ENCODE measurements around the gene CMSS1. TPM values are rescaled to one million over a fixed set of nuclear protein-coding genes. Genes with fewer than 3 reads are reported as not detected.

The CMSS1 gene
- total RNA-seq, 1 experiment from 2014 or later, result 86.3 TPM

DNA sequence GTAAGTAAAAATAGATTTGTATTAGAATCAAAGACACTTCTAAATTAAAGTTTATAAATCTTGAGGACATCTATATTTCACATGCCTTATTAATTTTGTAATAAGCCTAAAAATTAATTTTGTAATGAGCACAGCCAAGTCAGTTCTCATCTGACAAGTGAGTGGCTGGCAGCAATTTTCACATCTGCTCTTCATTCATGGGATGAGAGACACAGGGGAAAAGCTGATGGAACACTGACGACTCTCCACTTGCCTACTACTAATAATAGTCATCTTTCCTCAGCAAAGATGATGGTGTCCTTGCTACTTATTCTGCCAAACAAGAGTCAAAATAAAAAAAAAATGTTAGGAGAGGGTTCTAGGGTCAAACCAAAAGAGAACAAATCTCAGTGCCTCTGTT lies 14.4 kb upstream of the CMSS1 start:
- CTCF ChIA-PET, result interaction anchor here (1.1 kb wide), 1 partner anchor 20 kb away, joined by 3 read pairs; no protein-coding TSS in a partner anchor
- Histone ChIP-seq H3K27ac (ENCODE audit: low read length) (no peak overlapping the region), H3K4me1 (ENCODE audit: control insufficient read depth, insufficient read depth, low read length) (no peaks in the 10 kb centered on the region), H3K9me3 (ENCODE audit: control insufficient read depth, insufficient read depth, low read depth, low read length) (peaks cover 6% of the 10 kb centered on the region; the same call in 1 of the 2 replicates), H3K4me3 (ENCODE audit: low read depth in 2 of 2, low read length in 2 of 2) (no peak overlapping the region), H3K27me3 (ENCODE audit: control insufficient read depth, insufficient read depth, low read length) (no peaks in the 10 kb centered on the region), H3K36me3 (ENCODE audit: control insufficient read depth, insufficient read depth, low read length) (no peaks in the 10 kb centered on the region)
- intact Hi-C loops (cut with micrococcal nuclease; ENCODE audit: unreplicated experiment) (no loop called here), in situ Hi-C loops (cut with HindIII; ENCODE audit: low pct_unique_long_range_greater_than_20kb, low sequenced_read_pairs) (no loop called here)
- BruUV-seq (replicated peaks), result no TSS peak
- TF ChIP-seq POLR2AphosphoS5 (IDR thresholded peaks at IDR 0.05; ENCODE audit: low read depth, low read length), result no peak
- TF ChIP-seq, protein P1, sequence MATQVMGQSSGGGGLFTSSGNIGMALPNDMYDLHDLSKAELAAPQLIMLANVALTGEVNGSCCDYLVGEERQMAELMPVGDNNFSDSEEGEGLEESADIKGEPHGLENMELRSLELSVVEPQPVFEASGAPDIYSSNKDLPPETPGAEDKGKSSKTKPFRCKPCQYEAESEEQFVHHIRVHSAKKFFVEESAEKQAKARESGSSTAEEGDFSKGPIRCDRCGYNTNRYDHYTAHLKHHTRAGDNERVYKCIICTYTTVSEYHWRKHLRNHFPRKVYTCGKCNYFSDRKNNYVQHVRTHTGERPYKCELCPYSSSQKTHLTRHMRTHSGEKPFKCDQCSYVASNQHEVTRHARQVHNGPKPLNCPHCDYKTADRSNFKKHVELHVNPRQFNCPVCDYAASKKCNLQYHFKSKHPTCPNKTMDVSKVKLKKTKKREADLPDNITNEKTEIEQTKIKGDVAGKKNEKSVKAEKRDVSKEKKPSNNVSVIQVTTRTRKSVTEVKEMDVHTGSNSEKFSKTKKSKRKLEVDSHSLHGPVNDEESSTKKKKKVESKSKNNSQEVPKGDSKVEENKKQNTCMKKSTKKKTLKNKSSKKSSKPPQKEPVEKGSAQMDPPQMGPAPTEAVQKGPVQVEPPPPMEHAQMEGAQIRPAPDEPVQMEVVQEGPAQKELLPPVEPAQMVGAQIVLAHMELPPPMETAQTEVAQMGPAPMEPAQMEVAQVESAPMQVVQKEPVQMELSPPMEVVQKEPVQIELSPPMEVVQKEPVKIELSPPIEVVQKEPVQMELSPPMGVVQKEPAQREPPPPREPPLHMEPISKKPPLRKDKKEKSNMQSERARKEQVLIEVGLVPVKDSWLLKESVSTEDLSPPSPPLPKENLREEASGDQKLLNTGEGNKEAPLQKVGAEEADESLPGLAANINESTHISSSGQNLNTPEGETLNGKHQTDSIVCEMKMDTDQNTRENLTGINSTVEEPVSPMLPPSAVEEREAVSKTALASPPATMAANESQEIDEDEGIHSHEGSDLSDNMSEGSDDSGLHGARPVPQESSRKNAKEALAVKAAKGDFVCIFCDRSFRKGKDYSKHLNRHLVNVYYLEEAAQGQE (IDR thresholded peaks at IDR 0.05; ENCODE audit: insufficient read depth in 1 of 2, low read depth in 2 of 2, low read length in 1 of 2), result no peak
- TF ChIP-seq SIN3A (IDR thresholded peaks at IDR 0.05; ENCODE audit: borderline replicate concordance, insufficient read depth, low read depth, low read length), result no peak
- no peak for TF ChIP-seq TCF7L2 (IDR thresholded peaks at IDR 0.05; ENCODE audit: low read depth, low read length)
- TF ChIP-seq, protein P2, sequence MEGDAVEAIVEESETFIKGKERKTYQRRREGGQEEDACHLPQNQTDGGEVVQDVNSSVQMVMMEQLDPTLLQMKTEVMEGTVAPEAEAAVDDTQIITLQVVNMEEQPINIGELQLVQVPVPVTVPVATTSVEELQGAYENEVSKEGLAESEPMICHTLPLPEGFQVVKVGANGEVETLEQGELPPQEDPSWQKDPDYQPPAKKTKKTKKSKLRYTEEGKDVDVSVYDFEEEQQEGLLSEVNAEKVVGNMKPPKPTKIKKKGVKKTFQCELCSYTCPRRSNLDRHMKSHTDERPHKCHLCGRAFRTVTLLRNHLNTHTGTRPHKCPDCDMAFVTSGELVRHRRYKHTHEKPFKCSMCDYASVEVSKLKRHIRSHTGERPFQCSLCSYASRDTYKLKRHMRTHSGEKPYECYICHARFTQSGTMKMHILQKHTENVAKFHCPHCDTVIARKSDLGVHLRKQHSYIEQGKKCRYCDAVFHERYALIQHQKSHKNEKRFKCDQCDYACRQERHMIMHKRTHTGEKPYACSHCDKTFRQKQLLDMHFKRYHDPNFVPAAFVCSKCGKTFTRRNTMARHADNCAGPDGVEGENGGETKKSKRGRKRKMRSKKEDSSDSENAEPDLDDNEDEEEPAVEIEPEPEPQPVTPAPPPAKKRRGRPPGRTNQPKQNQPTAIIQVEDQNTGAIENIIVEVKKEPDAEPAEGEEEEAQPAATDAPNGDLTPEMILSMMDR (IDR thresholded peaks at IDR 0.05), result no peak
- ATAC-seq (no peak), DNase-seq (ENCODE audit: low read depth, low spot score) (no peak)
- POLR2A ChIA-PET, result no interaction called here

DNA sequence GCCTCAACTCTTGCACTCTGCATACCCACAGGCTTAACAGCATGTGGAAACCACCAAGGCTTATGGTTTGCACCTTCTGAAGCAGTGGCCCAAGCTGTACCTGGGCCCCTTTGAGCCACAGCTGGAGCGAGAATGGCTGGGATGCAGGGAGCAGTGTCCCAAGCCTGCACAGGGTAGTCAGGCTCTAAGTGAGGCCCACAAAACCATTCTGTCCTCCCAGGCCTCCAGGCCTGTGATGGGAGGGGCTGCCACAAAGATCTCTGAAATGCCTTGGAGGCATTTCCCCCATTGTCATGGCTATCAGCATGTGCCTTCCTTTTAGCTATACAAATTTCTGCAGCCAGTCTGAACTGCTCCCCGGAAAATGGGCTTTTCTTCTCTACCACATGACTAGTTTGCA lies 12.5 kb upstream of the CMSS1 start:
- Histone ChIP-seq H3K4me1 (ENCODE audit: control insufficient read depth, insufficient read depth, low read length) (no peaks in the 10 kb centered on the region), H3K27ac (ENCODE audit: low read length) (no peak overlapping the region), H3K36me3 (ENCODE audit: control insufficient read depth, insufficient read depth, low read length) (no peaks in the 10 kb centered on the region), H3K4me3 (ENCODE audit: low read depth in 2 of 2, low read length in 2 of 2) (no peak overlapping the region), H3K27me3 (ENCODE audit: control insufficient read depth, insufficient read depth, low read length) (no peaks in the 10 kb centered on the region), H3K9me3 (ENCODE audit: control insufficient read depth, insufficient read depth, low read depth, low read length) (peaks cover 6% of the 10 kb centered on the region; the same call in 1 of the 2 replicates)
- no TSS peak for BruUV-seq (replicated peaks)
- TF ChIP-seq TCF7L2 (IDR thresholded peaks at IDR 0.05; ENCODE audit: low read depth, low read length) (no peak), POLR2AphosphoS5 (IDR thresholded peaks at IDR 0.05; ENCODE audit: low read depth, low read length) (no peak), SIN3A (IDR thresholded peaks at IDR 0.05; ENCODE audit: borderline replicate concordance, insufficient read depth, low read depth, low read length) (no peak)
- TF ChIP-seq, protein P2 (IDR thresholded peaks at IDR 0.05), result no peak
- TF ChIP-seq, protein P1 (IDR thresholded peaks at IDR 0.05; ENCODE audit: insufficient read depth in 1 of 2, low read depth in 2 of 2, low read length in 1 of 2), result no peak
- POLR2A ChIA-PET, result no interaction called here
- DNase-seq (ENCODE audit: low read depth, low spot score) (no peak), ATAC-seq (no peak)
- intact Hi-C loops (cut with micrococcal nuclease; ENCODE audit: unreplicated experiment), result no loop called here
- in situ Hi-C loops (cut with HindIII; ENCODE audit: low pct_unique_long_range_greater_than_20kb, low sequenced_read_pairs), result no loop called here
- CTCF ChIA-PET, result no interaction called here
